Type B pancreatic cell (in vitro differentiated cells): Measurements from ENCODE around the gene RALY. TPM values are rescaled to one million over a fixed set of nuclear protein-coding genes. Genes with fewer than 3 reads are reported as not detected.
A peak's percentile ranks its signal among the peaks of the same experiment; 100 is the strongest.

ENCODE experiments used
- DNase-seq: peaks from one replicate; pipeline ENCODE4 v3.0.0; 2021; ENCODE audit warnings: mixed read lengths; ENCODE audit not compliant: unreplicated experiment; ENCODE audit errors: extremely low spot score
- H3K27ac Mint-ChIP-seq: 2 replicates; pipeline ENCODE4 v1.8.0; 2021; ENCODE audit warnings: mild to moderate bottlenecking, mixed read lengths
- H3K27me3 Mint-ChIP-seq: 2 replicates; pipeline ENCODE4 v1.8.0; 2021; ENCODE audit warnings: mixed read lengths
- H3K36me3 Mint-ChIP-seq: 2 replicates; pipeline ENCODE4 v1.8.0; 2021; ENCODE audit warnings: mixed read lengths
- H3K4me1 Mint-ChIP-seq: one replicate; pipeline ENCODE4 v1.8.0; 2021; ENCODE audit warnings: mixed read lengths; ENCODE audit not compliant: unreplicated experiment
- H3K4me3 Mint-ChIP-seq: 2 replicates; pipeline ENCODE4 v1.8.0; 2021; ENCODE audit warnings: mild to moderate bottlenecking, mixed read lengths
- H3K9me3 Mint-ChIP-seq: 2 replicates; pipeline ENCODE4 v1.8.0; 2021; ENCODE audit warnings: mixed read lengths
- CTCF ChIP-seq: fragments of 200-600 bp; sonication (generic); conservative IDR thresholded peaks from 2 replicates; pipeline ENCODE4 v1.5.0; 2021; ENCODE audit warnings: antibody characterized with exemption, mild to moderate bottlenecking
- total RNA-seq: library from RNA; stranded (reverse); gene quantifications from 2 replicates; pipeline ENCODE4 v1.2.1, GENCODE V29; 2021; ENCODE audit warnings: low replicate concordance

Gene RALY
- total RNA-seq, 1 donor from 2014 or later = 215 TPM

- no peak for DNase-seq
- Mint-ChIP-seq H3K36me3 (peaks cover 33% of the 10 kb centered on the region), H3K27me3 (no peaks in the 10 kb centered on the region), H3K9me3 (no peaks in the 10 kb centered on the region), H3K4me1 (peaks cover 57% of the 10 kb centered on the region), H3K4me3 (no peak overlapping the region), H3K27ac (no peak overlapping the region)
- TF ChIP-seq CTCF = no peak
Observed at GRCh38 chr20:34037121-34037520, 43.4 kb downstream of the RALY start.

- H3K27ac Mint-ChIP-seq = no peak overlapping the region
- H3K4me3 Mint-ChIP-seq = no peak overlapping the region
- H3K36me3 Mint-ChIP-seq = peaks cover 29% of the 10 kb centered on the region
- no peaks in the 10 kb centered on the region for H3K9me3 Mint-ChIP-seq
- no peaks in the 10 kb centered on the region for H3K27me3 Mint-ChIP-seq
- no peak for TF ChIP-seq CTCF
- no peak for DNase-seq
- H3K4me1 Mint-ChIP-seq = peaks cover 64% of the 10 kb centered on the region
Observed at GRCh38 chr20:34037767-34038166, 44.1 kb downstream of the RALY start.

- no peak for TF ChIP-seq CTCF
- Mint-ChIP-seq H3K36me3 (peaks cover 14% of the 10 kb centered on the region), H3K9me3 (no peaks in the 10 kb centered on the region), H3K4me3 (no peak overlapping the region), H3K27ac (peak overlapping the region; percentile 7), H3K4me1 (peaks cover 71% of the 10 kb centered on the region), H3K27me3 (no peaks in the 10 kb centered on the region)
- DNase-seq = no peak
Observed at GRCh38 chr20:34040300-34040995, 46.7 kb downstream of the RALY start.

- Mint-ChIP-seq H3K36me3 (peaks cover 9% of the 10 kb centered on the region), H3K4me3 (no peak overlapping the region), H3K27me3 (no peaks in the 10 kb centered on the region), H3K27ac (no peak overlapping the region), H3K4me1 (peaks cover 74% of the 10 kb centered on the region), H3K9me3 (no peaks in the 10 kb centered on the region)
- no peak for TF ChIP-seq CTCF
- DNase-seq = no peak
Observed at GRCh38 chr20:34041226-34041625, 47.5 kb downstream of the RALY start.

GRCh38 chr20:34042262-34042661 is 48.6 kb downstream of the RALY start:
- Mint-ChIP-seq H3K27me3 (no peaks in the 10 kb centered on the region), H3K27ac (no peak overlapping the region), H3K4me1 (peaks cover 65% of the 10 kb centered on the region), H3K9me3 (no peaks in the 10 kb centered on the region), H3K4me3 (no peak overlapping the region), H3K36me3 (peaks cover 9% of the 10 kb centered on the region)
- DNase-seq = no peak
- no peak for TF ChIP-seq CTCF
